HS-5 (cell line): ENCODE data around the gene RPS6KA2.

Experiments used
- DNase-seq: peaks from one replicate; pipeline ENCODE4 v3.0.0-alpha.2; 2012; ENCODE audit warnings: low read depth

The RPS6KA2 gene

DNA sequence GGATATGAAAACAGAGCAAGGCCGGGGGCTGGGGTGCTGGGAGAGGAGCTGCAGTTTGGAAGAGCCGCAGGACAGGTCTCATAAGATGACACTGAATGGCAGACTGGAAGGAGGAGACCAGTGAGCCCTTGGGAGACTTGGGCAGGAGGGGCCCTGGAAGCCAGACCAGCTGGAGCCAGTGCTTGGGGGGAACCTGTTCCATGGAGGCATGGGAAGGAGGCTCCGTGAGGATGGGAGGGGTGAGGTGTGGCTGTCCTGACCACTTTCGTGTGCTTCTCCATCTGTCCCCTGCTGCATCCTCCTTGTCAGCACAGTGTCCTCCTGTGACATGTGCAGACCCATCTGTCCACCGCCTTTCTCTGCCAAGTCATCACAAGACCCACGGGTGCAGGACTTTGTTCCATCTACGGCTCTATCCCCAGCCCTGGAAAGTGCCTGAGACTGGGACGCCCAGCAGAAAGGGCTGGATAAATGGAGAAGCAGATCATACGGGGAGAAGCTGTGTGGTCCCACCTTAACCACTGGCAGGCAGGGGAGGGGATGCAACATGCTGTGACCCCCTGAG is 159.5 kb downstream of the RPS6KA2 start:
- DNase-seq = no peak

GRCh38 chr6:166466178-166467122 is 160.6 kb downstream of the RPS6KA2 start:
- DNase-seq = peak; percentile 44

DNA sequence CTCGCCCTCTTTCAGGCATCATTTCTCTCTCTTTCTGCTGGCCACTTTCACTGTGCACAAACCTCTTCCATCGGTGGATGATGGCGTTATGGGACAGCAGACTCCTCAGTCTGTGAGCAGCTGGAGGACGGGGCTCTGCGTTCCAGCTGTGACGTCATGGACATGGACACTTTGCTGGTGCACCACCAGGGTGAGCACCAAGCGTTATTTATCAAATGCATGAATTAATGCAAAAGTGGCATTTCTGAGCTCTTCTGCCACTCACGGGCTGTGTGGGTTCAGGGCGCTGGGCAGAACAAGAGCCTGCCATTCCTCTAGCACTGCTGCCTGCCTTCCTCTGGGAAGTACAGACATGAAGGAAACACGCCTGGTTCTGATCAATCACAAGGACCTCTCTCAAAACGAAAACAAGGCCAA is 161.4 kb downstream of the RPS6KA2 start:
- no peak for DNase-seq

DNA sequence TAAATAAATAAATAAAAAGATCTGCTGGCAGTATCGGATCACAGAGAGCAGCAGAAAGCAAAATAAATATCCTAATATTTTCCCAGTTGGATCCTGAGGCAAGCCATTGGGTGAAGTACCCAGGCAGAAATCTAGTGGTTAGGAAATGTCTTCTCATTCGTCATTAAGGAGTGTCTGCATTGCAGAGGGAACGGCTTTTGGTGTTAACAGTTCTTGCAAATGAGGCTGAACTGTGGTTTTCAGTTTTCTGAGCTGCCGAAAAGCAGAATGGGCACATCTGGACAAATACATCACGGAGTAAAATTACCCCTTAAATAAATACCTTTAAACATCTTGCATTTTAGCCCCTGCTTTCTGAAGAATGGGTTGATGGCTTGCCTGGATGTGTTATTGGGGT is 162.1 kb downstream of the RPS6KA2 start:
- DNase-seq = no peak

DNA sequence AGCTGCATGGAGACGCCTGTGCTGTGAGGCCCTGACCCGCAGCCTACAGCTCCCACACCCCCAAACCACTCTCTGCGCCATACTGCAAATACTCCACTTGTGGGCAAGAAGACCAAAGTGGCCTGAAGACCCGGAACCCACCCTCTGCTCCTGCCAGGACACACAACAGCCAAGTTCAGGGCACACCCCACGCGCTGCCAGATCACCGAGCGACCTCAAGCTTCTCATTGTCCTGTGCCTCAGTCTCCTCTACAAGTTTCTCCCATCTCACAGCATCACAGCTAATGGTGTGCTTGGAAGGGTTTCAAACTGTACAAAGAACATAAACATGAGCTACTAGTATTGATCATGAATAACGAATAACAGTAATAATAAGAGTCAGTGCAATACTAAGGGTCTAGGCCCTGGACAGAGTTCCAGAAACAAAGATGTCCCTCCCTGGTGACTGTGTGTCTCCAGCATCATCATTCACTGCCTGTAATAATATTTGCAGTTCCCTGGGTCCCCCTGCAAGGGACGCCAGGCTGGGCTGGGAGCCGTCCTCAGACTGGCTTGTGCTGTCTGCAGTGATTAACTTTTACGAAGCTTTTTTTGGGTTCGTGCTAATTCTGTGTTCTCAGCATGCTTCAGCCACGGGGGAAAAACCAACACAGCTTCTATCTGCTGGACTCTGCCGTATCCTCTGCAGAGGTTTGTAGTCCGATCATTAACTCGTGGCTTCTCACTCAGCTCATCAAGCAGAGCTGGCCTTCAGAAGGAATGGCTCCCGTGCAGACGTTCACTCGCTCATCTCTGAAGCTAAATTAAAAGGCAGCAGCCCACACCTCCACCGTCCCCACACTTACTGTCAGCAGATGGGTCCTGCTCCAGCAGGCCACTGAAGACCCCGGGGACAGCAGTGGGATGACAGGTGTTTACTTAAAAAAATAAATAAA is 162.7 kb downstream of the RPS6KA2 start:
- no peak for DNase-seq

DNA sequence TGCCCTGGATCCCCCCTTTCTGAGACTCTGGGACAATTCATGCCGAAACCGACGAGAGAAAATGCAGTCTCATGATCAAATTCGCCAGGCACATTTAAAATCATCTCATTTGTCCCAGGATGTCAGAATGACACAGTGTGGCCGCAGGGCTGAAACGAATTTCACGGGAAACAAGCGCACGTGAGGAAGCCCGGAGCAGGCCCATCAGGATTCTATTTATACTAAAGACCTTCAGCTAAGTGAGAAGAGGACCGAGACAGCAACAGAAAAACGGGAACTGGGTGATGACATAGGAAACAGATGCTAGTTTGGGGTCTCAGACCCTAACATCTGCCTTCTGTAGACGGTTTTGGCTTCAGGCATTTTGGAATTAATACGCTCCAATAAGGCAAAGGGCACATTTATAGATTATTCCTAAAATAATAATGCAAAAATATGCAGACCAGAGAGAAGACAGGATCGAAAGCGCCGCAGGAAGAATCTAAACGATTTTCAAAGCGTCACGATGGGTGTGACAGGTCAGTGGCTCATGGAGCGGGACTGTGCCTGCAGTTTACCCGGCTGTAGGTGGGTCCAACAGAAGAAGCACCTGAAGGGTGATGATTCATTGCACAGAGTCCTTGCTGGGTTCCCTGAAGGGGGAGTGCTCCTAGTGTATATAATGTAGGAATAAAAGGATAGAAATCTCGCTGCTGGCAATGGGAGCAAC is 163.5 kb downstream of the RPS6KA2 start:
- no peak for DNase-seq

GRCh38 chr6:166462461-166463135 is 164.5 kb downstream of the RPS6KA2 start:
- DNase-seq = no peak

- no peak for DNase-seq
Observed at GRCh38 chr6:166461821-166462460, 165.1 kb downstream of the RPS6KA2 start.

- DNase-seq = no peak
Observed at GRCh38 chr6:166460473-166461437, 166.3 kb downstream of the RPS6KA2 start.

DNA sequence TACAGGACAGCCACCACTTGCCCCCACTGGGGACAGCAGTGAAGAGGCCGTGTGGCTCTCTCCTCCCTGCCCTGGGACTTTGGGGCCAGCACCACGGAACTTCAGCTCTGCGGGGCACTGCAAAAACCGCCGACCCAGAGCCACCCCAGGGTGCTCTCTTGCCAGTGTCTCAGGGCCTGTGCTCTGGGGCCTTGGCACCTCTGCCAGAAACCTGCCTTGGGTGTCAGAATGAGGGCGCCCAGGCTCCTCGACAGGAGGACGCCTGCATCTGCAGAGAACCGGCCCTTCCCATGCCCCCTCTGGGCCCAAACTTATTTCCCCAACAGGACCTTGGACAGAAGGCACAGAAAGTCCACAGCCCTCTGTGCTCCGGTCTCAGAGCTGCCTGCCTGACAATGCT is 167.1 kb downstream of the RPS6KA2 start:
- no peak for DNase-seq

DNA sequence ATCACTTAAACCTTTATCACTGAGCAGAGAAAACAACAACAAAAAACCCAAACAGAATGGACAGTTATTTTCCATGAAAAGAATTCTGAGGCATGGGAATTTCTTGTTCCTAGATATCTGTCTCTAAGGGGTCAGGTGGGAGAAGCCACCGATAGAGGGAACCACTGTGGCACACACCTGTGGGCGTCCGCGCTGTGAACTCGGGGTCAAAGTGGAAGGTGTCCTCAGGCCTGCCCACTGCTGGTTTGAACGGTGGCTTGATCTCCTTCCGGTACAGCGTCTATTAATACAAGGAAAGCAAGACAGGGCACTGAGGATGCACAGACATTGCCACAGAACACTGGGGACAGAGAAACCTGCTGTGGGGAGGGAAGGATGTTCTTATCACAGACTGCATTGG is 167.8 kb downstream of the RPS6KA2 start:
- no peak for DNase-seq

- DNase-seq = no peak
Observed at GRCh38 chr6:166456395-166457156, 170.5 kb downstream of the RPS6KA2 start.

- no peak for DNase-seq
Observed at GRCh38 chr6:166454692-166455515, 172.1 kb downstream of the RPS6KA2 start.

DNA sequence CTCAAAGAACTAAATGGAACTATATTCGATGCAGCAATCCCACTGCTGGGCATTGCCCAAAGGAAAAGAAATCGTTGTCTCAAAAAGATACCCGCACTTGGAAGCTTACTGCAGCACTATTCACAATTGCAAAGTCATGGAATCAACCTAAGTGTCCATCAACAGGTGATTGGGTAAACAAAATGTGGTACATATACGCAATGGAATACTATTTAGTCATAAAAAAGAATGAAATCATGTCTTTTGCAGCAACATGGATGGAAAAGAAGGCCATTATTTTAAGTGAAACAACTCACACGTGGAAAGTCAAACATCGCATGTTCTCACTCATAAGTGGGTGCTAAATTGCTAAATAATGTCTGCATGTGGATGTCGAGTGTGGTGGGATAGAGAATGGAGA is 173.4 kb downstream of the RPS6KA2 start:
- no peak for DNase-seq

GRCh38 chr6:166450167-166450873 is 176.7 kb downstream of the RPS6KA2 start:
- no peak for DNase-seq

DNA sequence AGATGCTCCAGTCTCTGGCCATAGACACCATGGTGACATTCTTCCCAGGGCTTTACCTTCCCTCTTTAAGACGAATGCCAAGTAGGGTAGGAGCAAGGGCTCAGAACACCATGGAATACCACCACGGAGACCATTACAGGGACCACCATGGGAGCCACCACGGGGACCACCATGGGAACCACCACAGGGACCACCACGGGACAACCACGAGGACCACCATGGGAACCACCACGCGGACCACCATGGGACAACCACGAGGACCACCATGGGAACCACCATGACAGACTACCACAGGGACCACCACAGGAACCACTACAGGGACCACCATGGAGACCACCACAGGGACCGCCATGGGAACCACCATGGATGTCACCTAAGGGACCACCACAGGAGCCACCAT is 177.4 kb downstream of the RPS6KA2 start:
- DNase-seq = no peak

DNA sequence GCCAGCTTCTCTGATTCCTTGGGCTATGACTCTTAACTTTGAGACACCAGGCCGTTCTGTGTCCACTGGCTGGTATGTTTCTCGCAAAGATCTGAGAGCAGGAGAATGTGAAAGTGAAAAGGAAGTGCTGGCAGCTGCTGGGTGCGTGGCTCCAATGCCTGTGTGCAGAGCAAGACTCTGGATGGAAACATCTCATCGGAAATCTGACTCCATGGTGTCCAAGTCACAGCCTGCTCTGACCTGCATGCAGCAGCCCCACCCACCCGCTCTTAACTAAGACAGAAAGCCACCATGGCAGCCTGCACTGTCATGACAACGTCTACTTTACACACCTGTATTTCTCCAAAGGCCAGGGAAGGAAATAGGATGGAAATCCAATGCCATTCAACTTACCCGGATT is 178.0 kb downstream of the RPS6KA2 start:
- DNase-seq = no peak
